ENCODE results near the gene SKOR1.

- TF ChIP-seq CTCF (IDR thresholded peaks at IDR 0.05; ENCODE audit: insufficient read depth, low read depth, low read length) (no peak), EZH2 (IDR thresholded peaks at IDR 0.05; ENCODE audit: insufficient read depth, low read length) (no peak)
Observed at GRCh38 chr15:67843092-67843501, 17.8 kb downstream of the SKOR1 start.
